ENCODE measurements around the gene TMPRSS11D.

Gene TMPRSS11D

GRCh38 chr4:67820903-67821302 is 62.9 kb downstream of the TMPRSS11D start:
- Histone ChIP-seq H3K27ac (ENCODE audit: low read length, poor library complexity, severe bottlenecking) (no peak overlapping the region), H3K4me1 (ENCODE audit: control insufficient read depth, insufficient read depth, low read depth, low read length) (no peaks in the 10 kb centered on the region), H3K14ac (ENCODE audit: low read length in 2 of 2) (no peak overlapping the region), H2AFZ (ENCODE audit: low read depth, low read length) (no peak overlapping the region), H3K9me3 (ENCODE audit: control insufficient read depth, low read length) (no peaks in the 10 kb centered on the region), H3K4me3 (ENCODE audit: insufficient read depth in 1 of 2, low read depth in 1 of 2, low read length in 2 of 2) (no peak overlapping the region), H2AK5ac (ENCODE audit: low read length, severe bottlenecking) (no peak overlapping the region), H3K36me3 (ENCODE audit: control insufficient read depth in 1 of 2, insufficient read depth in 2 of 2, low read depth in 1 of 2, low read length in 2 of 2) (no peaks in the 10 kb centered on the region), H2BK12ac (ENCODE audit: low read length in 2 of 2) (no peak overlapping the region), H3K79me1 (replicated peaks; ENCODE audit: low read length, poor library complexity, severe bottlenecking) (no peaks in the 10 kb centered on the region), H4K91ac (ENCODE audit: low read length) (no peak overlapping the region), H2BK15ac (ENCODE audit: low read depth, poor library complexity, severe bottlenecking) (no peak overlapping the region), H2BK120ac (ENCODE audit: low read depth, low read length) (no peak overlapping the region), H3K9ac (ENCODE audit: low read length) (no peak overlapping the region), H3K4ac (ENCODE audit: low read depth in 1 of 2, low read length in 2 of 2) (no peak overlapping the region), H3K27me3 (ENCODE audit: control insufficient read depth in 1 of 2, insufficient read depth in 1 of 2, low read length in 2 of 2) (no peaks in the 10 kb centered on the region), H3K4me2 (ENCODE audit: low read length, poor library complexity, severe bottlenecking) (no peak overlapping the region), H4K8ac (ENCODE audit: low read length) (no peak overlapping the region), H2BK5ac (ENCODE audit: low read depth, low read length, poor library complexity, severe bottlenecking) (no peak overlapping the region), H3K23ac (ENCODE audit: low read length in 2 of 2) (no peak overlapping the region), H3K18ac (ENCODE audit: low read depth in 1 of 2, low read length in 2 of 2) (no peak overlapping the region)
- DNase-seq = no peak
- 100% methylated on average over 1 of the region's 2 CpGs for WGBS

GRCh38 chr4:67810011-67810410 is 73.8 kb downstream of the TMPRSS11D start:
- H4K91ac ChIP-seq (ENCODE audit: low read length) = no peak overlapping the region
- no peak overlapping the region for H2AFZ ChIP-seq (ENCODE audit: low read depth, low read length)

GRCh38 chr4:67809502-67809901 is 74.3 kb downstream of the TMPRSS11D start:
- Histone ChIP-seq H2AFZ (ENCODE audit: low read depth, low read length) (no peak overlapping the region), H2BK5ac (ENCODE audit: low read depth, low read length, poor library complexity, severe bottlenecking) (no peak overlapping the region), H3K4me2 (ENCODE audit: low read length, poor library complexity, severe bottlenecking) (no peak overlapping the region), H3K4me3 (ENCODE audit: insufficient read depth in 1 of 2, low read depth in 1 of 2, low read length in 2 of 2) (no peak overlapping the region), H3K79me1 (replicated peaks; ENCODE audit: low read length, poor library complexity, severe bottlenecking) (no peaks in the 10 kb centered on the region), H4K8ac (ENCODE audit: low read length) (no peak overlapping the region), H3K18ac (ENCODE audit: low read depth in 1 of 2, low read length in 2 of 2) (no peak overlapping the region), H3K27me3 (ENCODE audit: control insufficient read depth in 1 of 2, insufficient read depth in 1 of 2, low read length in 2 of 2) (no peaks in the 10 kb centered on the region), H3K23ac (ENCODE audit: low read length in 2 of 2) (no peak overlapping the region), H3K27ac (ENCODE audit: low read length, poor library complexity, severe bottlenecking) (no peak overlapping the region), H4K91ac (ENCODE audit: low read length) (no peak overlapping the region), H2BK12ac (ENCODE audit: low read length in 2 of 2) (no peak overlapping the region), H2BK120ac (ENCODE audit: low read depth, low read length) (no peak overlapping the region), H3K9ac (ENCODE audit: low read length) (no peak overlapping the region), H3K9me3 (ENCODE audit: control insufficient read depth, low read length) (peaks cover 5% of the 10 kb centered on the region), H2AK5ac (ENCODE audit: low read length, severe bottlenecking) (no peak overlapping the region), H3K36me3 (ENCODE audit: control insufficient read depth in 1 of 2, insufficient read depth in 2 of 2, low read depth in 1 of 2, low read length in 2 of 2) (peaks cover 0 to 7% of the 10 kb centered on the region in 2 experiments), H3K4me1 (ENCODE audit: control insufficient read depth, insufficient read depth, low read depth, low read length) (no peaks in the 10 kb centered on the region), H2BK15ac (ENCODE audit: low read depth, poor library complexity, severe bottlenecking) (no peak overlapping the region), H3K4ac (ENCODE audit: low read depth in 1 of 2, low read length in 2 of 2) (no peak overlapping the region), H3K14ac (ENCODE audit: low read length in 2 of 2) (peak overlapping the region in 1 of 2 experiments; percentile 55)
- DNase-seq = no peak
- WGBS = 77% methylated on average over 7 of the region's 7 CpGs

More at GRCh38 chr4:67810011-67810410, 73.8 kb downstream of the TMPRSS11D start:
- H3K36me3 ChIP-seq (ENCODE audit: control insufficient read depth in 1 of 2, insufficient read depth in 2 of 2, low read depth in 1 of 2, low read length in 2 of 2) = peaks cover 0 to 7% of the 10 kb centered on the region in 2 experiments
- no peaks in the 10 kb centered on the region for H3K79me1 ChIP-seq (replicated peaks; ENCODE audit: low read length, poor library complexity, severe bottlenecking)
- no peak overlapping the region for H3K4me3 ChIP-seq (ENCODE audit: insufficient read depth in 1 of 2, low read depth in 1 of 2, low read length in 2 of 2)
- H4K8ac ChIP-seq (ENCODE audit: low read length) = no peak overlapping the region
- H2BK15ac ChIP-seq (ENCODE audit: low read depth, poor library complexity, severe bottlenecking) = no peak overlapping the region
- H3K4me1 ChIP-seq (ENCODE audit: control insufficient read depth, insufficient read depth, low read depth, low read length) = no peaks in the 10 kb centered on the region
- H3K14ac ChIP-seq (ENCODE audit: low read length in 2 of 2) = no peak overlapping the region
- no peak overlapping the region for H3K18ac ChIP-seq (ENCODE audit: low read depth in 1 of 2, low read length in 2 of 2)
- no peak overlapping the region for H3K4me2 ChIP-seq (ENCODE audit: low read length, poor library complexity, severe bottlenecking)
- no peak overlapping the region for H3K27ac ChIP-seq (ENCODE audit: low read length, poor library complexity, severe bottlenecking)
- no peak overlapping the region for H3K4ac ChIP-seq (ENCODE audit: low read depth in 1 of 2, low read length in 2 of 2)
- H3K23ac ChIP-seq (ENCODE audit: low read length in 2 of 2) = no peak overlapping the region
- H2AK5ac ChIP-seq (ENCODE audit: low read length, severe bottlenecking) = no peak overlapping the region
- no peak overlapping the region for H2BK5ac ChIP-seq (ENCODE audit: low read depth, low read length, poor library complexity, severe bottlenecking)
- no peak overlapping the region for H2BK12ac ChIP-seq (ENCODE audit: low read length in 2 of 2)
- no peak overlapping the region for H2BK120ac ChIP-seq (ENCODE audit: low read depth, low read length)
- peaks cover 5% of the 10 kb centered on the region for H3K9me3 ChIP-seq (ENCODE audit: control insufficient read depth, low read length)
- no peak overlapping the region for H3K9ac ChIP-seq (ENCODE audit: low read length)
- DNase-seq = no peak
- 91% methylated on average over 1 of the region's 1 CpG for WGBS
- H3K27me3 ChIP-seq (ENCODE audit: control insufficient read depth in 1 of 2, insufficient read depth in 1 of 2, low read length in 2 of 2) = no peaks in the 10 kb centered on the region

- no peak overlapping the region for H3K4me3 ChIP-seq (ENCODE audit: insufficient read depth in 1 of 2, low read depth in 1 of 2, low read length in 2 of 2)
- no peak overlapping the region for H4K91ac ChIP-seq (ENCODE audit: low read length)
- H2BK120ac ChIP-seq (ENCODE audit: low read depth, low read length) = no peak overlapping the region
- H3K14ac ChIP-seq (ENCODE audit: low read length in 2 of 2) = no peak overlapping the region
- H3K23ac ChIP-seq (ENCODE audit: low read length in 2 of 2) = no peak overlapping the region
- no peak overlapping the region for H3K4ac ChIP-seq (ENCODE audit: low read depth in 1 of 2, low read length in 2 of 2)
- no peaks in the 10 kb centered on the region for H3K4me1 ChIP-seq (ENCODE audit: control insufficient read depth, insufficient read depth, low read depth, low read length)
- no peak overlapping the region for H2AFZ ChIP-seq (ENCODE audit: low read depth, low read length)
- no peak overlapping the region for H3K9ac ChIP-seq (ENCODE audit: low read length)
- no peaks in the 10 kb centered on the region for H3K36me3 ChIP-seq (ENCODE audit: control insufficient read depth in 1 of 2, insufficient read depth in 2 of 2, low read depth in 1 of 2, low read length in 2 of 2)
- no peak overlapping the region for H2AK5ac ChIP-seq (ENCODE audit: low read length, severe bottlenecking)
- H2BK5ac ChIP-seq (ENCODE audit: low read depth, low read length, poor library complexity, severe bottlenecking) = no peak overlapping the region
- H4K8ac ChIP-seq (ENCODE audit: low read length) = no peak overlapping the region
- no peaks in the 10 kb centered on the region for H3K9me3 ChIP-seq (ENCODE audit: control insufficient read depth, low read length)
- H3K79me1 ChIP-seq (replicated peaks; ENCODE audit: low read length, poor library complexity, severe bottlenecking) = no peaks in the 10 kb centered on the region
- no peak overlapping the region for H3K27ac ChIP-seq (ENCODE audit: low read length, poor library complexity, severe bottlenecking)
- no peak overlapping the region for H3K4me2 ChIP-seq (ENCODE audit: low read length, poor library complexity, severe bottlenecking)
- no peak overlapping the region for H3K18ac ChIP-seq (ENCODE audit: low read depth in 1 of 2, low read length in 2 of 2)
- no peak for DNase-seq
- no peak overlapping the region for H2BK15ac ChIP-seq (ENCODE audit: low read depth, poor library complexity, severe bottlenecking)
- no peak overlapping the region for H2BK12ac ChIP-seq (ENCODE audit: low read length in 2 of 2)
- no peaks in the 10 kb centered on the region for H3K27me3 ChIP-seq (ENCODE audit: control insufficient read depth in 1 of 2, insufficient read depth in 1 of 2, low read length in 2 of 2)
Measured at GRCh38 chr4:67796810-67797209, 87.0 kb downstream of the TMPRSS11D start.
